DND-41 (cell line): Measurements from ENCODE around the gene UNC119.

Experiments
- ATAC-seq: fragments of 200-7000 bp; cut with Tn5 transposase; 3 replicates; pipeline ENCODE4 v1.9.1; 2021; ENCODE audit warnings: low read depth; ENCODE audit not compliant: insufficient read depth
- DNase-seq: peaks from one replicate; pipeline ENCODE4 v3.0.0-alpha.2; 2020
- H2AFZ ChIP-seq: 2 replicates; pipeline ENCODE4 v1.6.0; 2012; ENCODE audit warnings: low read depth, low read length
- H3K27ac ChIP-seq: 2 replicates; pipeline ENCODE4 v1.5.1; 2012; ENCODE audit warnings: low read length, inconsistent platforms
- H3K27me3 ChIP-seq: fragments of 200-600 bp; sonication (generic); 2 replicates; pipeline ENCODE4 v1.6.0; 2012; ENCODE audit warnings: low read length, mild to moderate bottlenecking, inconsistent platforms; ENCODE audit not compliant: insufficient read depth, poor library complexity
- H3K36me3 ChIP-seq: 2 replicates; pipeline ENCODE4 v1.5.1; 2012; ENCODE audit warnings: low read length, inconsistent platforms; ENCODE audit not compliant: insufficient read depth
- H3K4me1 ChIP-seq: 2 replicates; pipeline ENCODE4 v1.5.1; 2012; ENCODE audit warnings: mild to moderate bottlenecking, low read length; ENCODE audit not compliant: insufficient read depth
- H3K4me2 ChIP-seq: 2 replicates; pipeline ENCODE4 v1.6.0; 2012; ENCODE audit warnings: mild to moderate bottlenecking, moderate library complexity, low read length, inconsistent platforms; ENCODE audit not compliant: insufficient read depth
- H3K4me3 ChIP-seq, 2 experiments: fragments of 200-600 bp in 1 of 2; shearing (Covaris generic) in 1 of 2; 2 replicates each; pipeline ENCODE4 v1.5.1; 2012 to 2016; ENCODE audit warnings: inconsistent platforms in 2 of 2, low read length in 2 of 2, mild to moderate bottlenecking in 2 of 2, low read depth in 1 of 2, moderate library complexity in 1 of 2
- H3K79me2 ChIP-seq: 2 replicates; pipeline ENCODE4 v1.6.0; 2012; ENCODE audit warnings: low read length, inconsistent platforms; ENCODE audit not compliant: insufficient read depth
- H3K9ac ChIP-seq: 2 replicates; pipeline ENCODE4 v1.6.0; 2012; ENCODE audit warnings: low read depth, mild to moderate bottlenecking, inconsistent platforms, low read length, moderate library complexity
- H3K9me3 ChIP-seq: 2 replicates; pipeline ENCODE4 v1.5.1; 2012; ENCODE audit warnings: low read length, moderate library complexity, mild to moderate bottlenecking, inconsistent platforms; ENCODE audit not compliant: insufficient read depth, severe bottlenecking
- H4K20me1 ChIP-seq: 2 replicates; pipeline ENCODE4 v1.6.0; 2012; ENCODE audit warnings: low read length; ENCODE audit not compliant: insufficient read depth
- EZH2 ChIP-seq: IDR thresholded peaks from 3 replicates; pipeline ENCODE4 v1.6.1; 2012; ENCODE audit warnings: borderline replicate concordance, low read depth, mild to moderate bottlenecking, moderate library complexity, low read length, inconsistent platforms; ENCODE audit not compliant: severe bottlenecking
- TF ChIP-seq, protein P1 (sequence below): IDR thresholded peaks from 2 replicates; pipeline ENCODE4 v1.5.1; 2012; ENCODE audit warnings: borderline replicate concordance, low read length, moderate library complexity, mild to moderate bottlenecking; ENCODE audit not compliant: poor library complexity, severe bottlenecking; ENCODE audit errors: extremely low read depth

The UNC119 gene

DNA sequence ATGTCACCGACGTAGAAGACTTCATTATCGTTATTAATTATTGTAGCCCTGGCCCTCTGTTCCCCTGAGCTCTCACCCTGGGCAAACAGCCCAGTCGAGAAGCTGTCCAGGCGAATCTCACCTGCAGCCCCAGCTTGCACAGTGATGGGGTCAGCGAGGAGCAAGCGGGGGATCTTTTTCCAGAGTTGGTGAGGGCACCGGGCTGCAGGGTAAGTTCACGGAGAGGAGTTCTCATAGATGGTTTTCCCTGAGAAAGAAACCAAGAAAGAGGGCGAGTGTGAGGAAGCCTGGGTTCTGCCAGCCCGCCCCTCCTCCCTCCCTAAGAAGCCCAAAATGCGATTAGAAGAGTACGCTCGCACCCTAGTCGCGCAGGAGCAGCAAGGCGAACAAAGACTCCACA is 46.0 kb upstream of the UNC119 start:
- Histone ChIP-seq H3K9me3 (no peaks in the 10 kb centered on the region), H2AFZ (peak overlapping the region; percentile 97), H3K27ac (peak overlapping the region; percentile 93), H3K36me3 (peaks cover 28% of the 10 kb centered on the region), H3K4me1 (peaks cover 37% of the 10 kb centered on the region), H3K4me3 (peak overlapping the region; percentile 84 to 96), H3K4me2 (peak overlapping the region; percentile 78), H3K79me2 (peaks cover 41% of the 10 kb centered on the region), H4K20me1 (no peaks in the 10 kb centered on the region), H3K27me3 (no peaks in the 10 kb centered on the region), H3K9ac (peak overlapping the region; percentile 93)
- DNase-seq, result no peak
- ATAC-seq, result peak; percentile 43
- TF ChIP-seq, protein P1, sequence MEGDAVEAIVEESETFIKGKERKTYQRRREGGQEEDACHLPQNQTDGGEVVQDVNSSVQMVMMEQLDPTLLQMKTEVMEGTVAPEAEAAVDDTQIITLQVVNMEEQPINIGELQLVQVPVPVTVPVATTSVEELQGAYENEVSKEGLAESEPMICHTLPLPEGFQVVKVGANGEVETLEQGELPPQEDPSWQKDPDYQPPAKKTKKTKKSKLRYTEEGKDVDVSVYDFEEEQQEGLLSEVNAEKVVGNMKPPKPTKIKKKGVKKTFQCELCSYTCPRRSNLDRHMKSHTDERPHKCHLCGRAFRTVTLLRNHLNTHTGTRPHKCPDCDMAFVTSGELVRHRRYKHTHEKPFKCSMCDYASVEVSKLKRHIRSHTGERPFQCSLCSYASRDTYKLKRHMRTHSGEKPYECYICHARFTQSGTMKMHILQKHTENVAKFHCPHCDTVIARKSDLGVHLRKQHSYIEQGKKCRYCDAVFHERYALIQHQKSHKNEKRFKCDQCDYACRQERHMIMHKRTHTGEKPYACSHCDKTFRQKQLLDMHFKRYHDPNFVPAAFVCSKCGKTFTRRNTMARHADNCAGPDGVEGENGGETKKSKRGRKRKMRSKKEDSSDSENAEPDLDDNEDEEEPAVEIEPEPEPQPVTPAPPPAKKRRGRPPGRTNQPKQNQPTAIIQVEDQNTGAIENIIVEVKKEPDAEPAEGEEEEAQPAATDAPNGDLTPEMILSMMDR, result no peak
- TF ChIP-seq EZH2, result no peak

DNA sequence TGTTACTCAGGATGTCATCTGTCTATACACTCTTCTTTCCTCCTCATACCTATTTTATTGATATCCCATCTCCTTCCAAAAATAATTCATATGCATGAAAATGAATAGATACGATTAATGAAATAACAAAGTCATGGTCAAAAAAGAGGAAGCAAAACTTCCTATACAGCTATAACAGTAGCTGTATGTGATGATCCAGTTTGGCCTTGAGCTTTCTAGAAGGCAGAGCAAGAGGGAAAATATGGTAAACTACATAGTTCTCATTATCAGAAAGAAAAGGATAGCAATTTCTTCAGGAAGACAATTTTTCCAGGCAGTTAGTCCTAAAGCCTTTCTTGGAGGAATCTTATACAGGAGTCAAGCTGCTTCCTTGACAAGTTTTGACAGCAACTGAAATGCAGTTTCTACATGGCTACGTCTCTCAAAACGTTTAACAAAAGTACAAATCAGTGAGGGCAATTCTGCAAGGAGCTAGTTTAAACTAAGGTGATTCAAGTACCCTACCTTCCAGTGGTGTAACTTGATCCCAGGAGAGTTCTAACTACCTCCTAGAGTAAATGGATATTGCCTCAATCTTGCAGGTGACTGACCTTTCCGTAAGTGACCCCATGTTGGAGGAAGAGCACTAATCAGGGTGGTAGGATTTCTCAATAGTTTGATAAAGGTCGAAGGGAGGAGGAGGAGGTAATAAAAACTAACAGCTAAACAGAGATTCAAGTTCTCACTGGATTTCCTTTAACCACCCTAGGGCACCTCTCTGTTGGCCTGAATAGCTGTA is 45.4 kb upstream of the UNC119 start:
- no peaks in the 10 kb centered on the region for H3K27me3 ChIP-seq
- peak overlapping the region; percentile 84 to 96 for H3K4me3 ChIP-seq
- H3K36me3 ChIP-seq, result peaks cover 34% of the 10 kb centered on the region
- H3K4me1 ChIP-seq, result peaks cover 37% of the 10 kb centered on the region
- peak overlapping the region; percentile 93 for H3K9ac ChIP-seq
- peak overlapping the region; percentile 97 for H2AFZ ChIP-seq
- H4K20me1 ChIP-seq, result no peaks in the 10 kb centered on the region; the same call in 1 of the 2 replicates
- no peaks in the 10 kb centered on the region for H3K9me3 ChIP-seq
- peak overlapping the region; percentile 93 for H3K27ac ChIP-seq
- TF ChIP-seq EZH2, result no peak
- DNase-seq, result no peak
- peak overlapping the region; percentile 78 for H3K4me2 ChIP-seq
- ATAC-seq, result no peak
- peaks cover 47% of the 10 kb centered on the region for H3K79me2 ChIP-seq

DNA sequence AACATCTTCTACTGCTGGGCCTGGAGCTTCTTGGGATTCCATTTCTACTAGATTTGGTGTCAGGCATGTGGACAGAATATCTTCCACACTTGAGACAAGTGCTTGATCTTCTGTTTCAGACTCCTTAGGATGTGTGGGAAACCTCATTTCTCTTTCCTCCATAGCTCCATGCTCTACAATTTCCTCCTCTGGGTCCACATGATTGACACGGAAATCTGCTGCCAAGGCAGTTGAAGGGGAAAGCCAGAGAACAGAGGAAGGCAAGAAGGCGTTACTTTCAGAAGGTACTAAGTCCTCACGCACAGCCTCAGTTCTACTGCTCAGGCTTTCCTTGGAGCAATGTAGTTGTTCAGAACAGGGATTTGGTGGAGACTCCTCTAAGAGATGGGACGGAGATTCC is 39.8 kb upstream of the UNC119 start:
- H3K36me3 ChIP-seq, result peaks cover 70% of the 10 kb centered on the region
- no peaks in the 10 kb centered on the region for H3K9me3 ChIP-seq
- H3K79me2 ChIP-seq, result peaks cover 51% of the 10 kb centered on the region
- ATAC-seq, result no peak
- H3K27me3 ChIP-seq, result no peaks in the 10 kb centered on the region
- no peak overlapping the region for H3K4me2 ChIP-seq
- TF ChIP-seq, protein P1, result no peak
- H3K9ac ChIP-seq, result no peak overlapping the region
- no peaks in the 10 kb centered on the region; the same call in 1 of the 2 replicates for H4K20me1 ChIP-seq
- peaks cover 11% of the 10 kb centered on the region for H3K4me1 ChIP-seq
- H3K27ac ChIP-seq, result no peak overlapping the region
- DNase-seq, result no peak
- no peak overlapping the region for H2AFZ ChIP-seq
- H3K4me3 ChIP-seq, result no peak overlapping the region

DNA sequence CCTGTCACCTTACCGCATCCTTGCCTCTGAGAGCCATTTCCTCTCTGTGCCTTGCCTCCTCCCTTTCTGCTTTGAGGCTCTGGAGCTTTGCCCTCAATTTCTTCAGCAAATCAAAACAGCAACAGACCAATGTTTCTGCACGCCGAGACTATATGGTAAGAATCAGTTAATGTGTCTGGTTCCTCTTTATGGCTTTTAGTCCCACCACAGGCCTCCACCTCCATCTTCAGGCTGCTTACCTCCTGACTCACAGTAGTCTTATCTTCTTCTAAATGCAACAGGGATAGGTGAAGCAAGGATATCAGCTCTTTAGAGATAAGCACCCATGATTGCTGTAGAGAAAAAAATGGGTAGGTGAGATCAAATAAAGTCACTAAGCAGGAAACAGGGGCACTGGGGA is 33.4 kb upstream of the UNC119 start:
- TF ChIP-seq, protein P1, result no peak
- no peak for TF ChIP-seq EZH2
- ATAC-seq (no peak), DNase-seq (no peak)
- Histone ChIP-seq H3K27me3 (no peaks in the 10 kb centered on the region), H3K4me3 (no peak overlapping the region), H3K9me3 (no peaks in the 10 kb centered on the region), H3K9ac (no peak overlapping the region), H3K4me2 (no peak overlapping the region), H3K27ac (no peak overlapping the region), H3K79me2 (peaks cover 5% of the 10 kb centered on the region), H3K4me1 (no peaks in the 10 kb centered on the region), H3K36me3 (peaks cover 86% of the 10 kb centered on the region), H4K20me1 (peaks cover 4% of the 10 kb centered on the region; the same call in 1 of the 2 replicates), H2AFZ (no peak overlapping the region)
